HG03432 (cell line): ENCODE data around the gene GGNBP2.

ENCODE experiments used
- ATAC-seq: cut with Tn5 transposase; IDR thresholded peaks from one replicate; pipeline ENCODE4 v1.9.1; 2021; ENCODE audit warnings: mild to moderate bottlenecking, moderate library complexity; ENCODE audit not compliant: unreplicated experiment

GGNBP2 gene

GRCh38 chr17:36628576-36628975 is 83.9 kb downstream of the GGNBP2 start:
- no peak for ATAC-seq

GRCh38 chr17:36629252-36629847 is 84.6 kb downstream of the GGNBP2 start:
- no peak for ATAC-seq

GRCh38 chr17:36629970-36630502 is 85.3 kb downstream of the GGNBP2 start:
- ATAC-seq, result no peak

GRCh38 chr17:36631022-36631421 is 86.3 kb downstream of the GGNBP2 start:
- no peak for ATAC-seq

- ATAC-seq, result no peak
These were observed 88.4 kb downstream of the GGNBP2 start for GRCh38 chr17:36632916-36633771.
